GF-D8 (cell line): ENCODE results near the gene CAMK2N1.
A peak's percentile ranks its signal among the peaks of the same experiment; 100 is the strongest.
"Not testable (repeated sequence)": the region's sequence is repeated elsewhere in the genome, so short reads cannot be mapped to it uniquely, and the experiment has no call there.

ENCODE experiments used
- DNase-seq: peaks from one replicate; lab custom pipeline; 2025; lab: John Stamatoyannopoulos, UW

CAMK2N1 gene

GRCh38 chr1:20496725-20497383 is 10.8 kb upstream of the CAMK2N1 start:
- not testable (repeated sequence) for DNase-seq

- DNase-seq: no peak
These were observed 10.2 kb upstream of the CAMK2N1 start for GRCh38 chr1:20496241-20496661.

- DNase-seq: no peak
These were observed 9.7 kb upstream of the CAMK2N1 start for GRCh38 chr1:20495661-20496060.

- DNase-seq: no peak
These were observed 8.8 kb upstream of the CAMK2N1 start for GRCh38 chr1:20494609-20495311.

- peak; percentile 53 for DNase-seq
These were observed 8.0 kb upstream of the CAMK2N1 start for GRCh38 chr1:20493839-20494608.

- DNase-seq: no peak
These were observed 7.3 kb upstream of the CAMK2N1 start for GRCh38 chr1:20493309-20493708.

GRCh38 chr1:20492751-20493150 is 6.7 kb upstream of the CAMK2N1 start:
- DNase-seq: no peak

- DNase-seq: no peak
These were observed 5.9 kb upstream of the CAMK2N1 start for GRCh38 chr1:20491866-20492265.

- no peak for DNase-seq
These were observed 5.2 kb upstream of the CAMK2N1 start for GRCh38 chr1:20491178-20491577.

- no peak for DNase-seq
These were observed 1.2 kb upstream of the CAMK2N1 start for GRCh38 chr1:20487236-20487590.

GRCh38 chr1:20486457-20487235 is 636 bp upstream of the CAMK2N1 start:
- DNase-seq: no peak

- DNase-seq: no peak
These were observed 1.2 kb downstream of the CAMK2N1 start for GRCh38 chr1:20484519-20485462.

GRCh38 chr1:20483833-20484518 is 2.0 kb downstream of the CAMK2N1 start:
- no peak for DNase-seq

- no peak for DNase-seq
These were observed 2.7 kb downstream of the CAMK2N1 start for GRCh38 chr1:20483098-20483832.

- no peak for DNase-seq
These were observed 4.1 kb downstream of the CAMK2N1 start for GRCh38 chr1:20481643-20482498.

- no peak for DNase-seq
These were observed 4.9 kb downstream of the CAMK2N1 start for GRCh38 chr1:20480951-20481617.

GRCh38 chr1:20480243-20480944 is 5.6 kb downstream of the CAMK2N1 start:
- no peak for DNase-seq

- no peak for DNase-seq
These were observed 6.2 kb downstream of the CAMK2N1 start for GRCh38 chr1:20479840-20480239.
